ENCODE results near the gene TMC7. TPM values are rescaled to one million over a fixed set of nuclear protein-coding genes. Genes with fewer than 3 reads are reported as not detected.

The TMC7 gene
- total and polyA plus RNA-seq, 2 experiments from 2014 or later, result 1.7 to 2.4 TPM

DNA sequence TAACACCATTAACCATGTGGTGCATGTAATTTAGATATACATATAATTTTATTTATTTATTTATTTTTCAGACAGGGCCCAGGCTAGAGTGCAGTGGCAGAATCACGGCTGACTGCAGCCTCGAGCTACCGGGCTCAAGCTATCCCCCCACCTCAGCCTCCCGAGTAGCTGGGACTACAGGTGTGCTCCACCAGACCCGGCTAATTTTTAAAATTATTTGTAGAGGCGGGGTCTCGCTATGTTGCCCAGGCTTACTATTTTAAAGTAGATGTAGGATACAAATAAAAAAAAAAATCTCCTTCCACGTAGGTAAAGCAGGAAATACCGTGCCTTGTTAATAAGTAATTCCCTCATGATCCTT is 83.2 kb downstream of the TMC7 start (continued):
- TF ChIP-seq ZNF462 (CRISPR knock-in tag; IDR thresholded peaks at IDR 0.05), result no peak
- no peak for TF ChIP-seq CTCF (conservative IDR thresholded peaks at IDR 0.05; ENCODE audit: low read depth in 2 of 2)
- TF ChIP-seq CREB1 (CRISPR knock-in tag; IDR thresholded peaks at IDR 0.05; ENCODE audit: low read depth), result no peak
- no peak for TF ChIP-seq JUNB (IDR thresholded peaks at IDR 0.05; ENCODE audit: unreplicated experiment)
- TF ChIP-seq EZH2 (IDR thresholded peaks at IDR 0.05; ENCODE audit: low read depth, unreplicated experiment), result no peak
- no peak for TF ChIP-seq ZNF331 (CRISPR knock-in tag; IDR thresholded peaks at IDR 0.05; ENCODE audit: low read depth)

Data from GM23338 (cell line).